HG03159 (cell line): ENCODE data around the gene SFT2D2.

Experiments
- ATAC-seq: cut with Tn5 transposase; IDR thresholded peaks from one replicate; pipeline ENCODE4 v1.9.1; 2021; ENCODE audit warnings: mild to moderate bottlenecking, moderate library complexity; ENCODE audit not compliant: unreplicated experiment

Gene SFT2D2

GRCh38 chr1:168221275-168221674 is 4.5 kb upstream of the SFT2D2 start:
- ATAC-seq, result no peak

- ATAC-seq, result no peak
Measured at GRCh38 chr1:168223261-168223660, 2.5 kb upstream of the SFT2D2 start.

GRCh38 chr1:168223681-168224540 is 1.9 kb upstream of the SFT2D2 start:
- ATAC-seq, result no peak

- no peak for ATAC-seq
Measured at GRCh38 chr1:168224991-168225390, 813 bp upstream of the SFT2D2 start.

- no peak for ATAC-seq
Measured at GRCh38 chr1:168227620-168228019, 1.8 kb downstream of the SFT2D2 start.

- ATAC-seq, result no peak
Measured at GRCh38 chr1:168229893-168230292, 4.1 kb downstream of the SFT2D2 start.

GRCh38 chr1:168230709-168231108 is 4.9 kb downstream of the SFT2D2 start:
- ATAC-seq, result no peak

- no peak for ATAC-seq
Measured at GRCh38 chr1:168234846-168235547, 9.2 kb downstream of the SFT2D2 start.

- no peak for ATAC-seq
Measured at GRCh38 chr1:168235548-168235885, 9.7 kb downstream of the SFT2D2 start.

GRCh38 chr1:168235937-168236336 is 10.1 kb downstream of the SFT2D2 start:
- ATAC-seq, result no peak

GRCh38 chr1:168236836-168237611 is 11.2 kb downstream of the SFT2D2 start:
- no peak for ATAC-seq

- no peak for ATAC-seq
Measured at GRCh38 chr1:168243198-168243597, 17.4 kb downstream of the SFT2D2 start.

GRCh38 chr1:168243636-168244212 is 17.9 kb downstream of the SFT2D2 start:
- ATAC-seq, result no peak

- no peak for ATAC-seq
Measured at GRCh38 chr1:168245042-168245441, 19.2 kb downstream of the SFT2D2 start.

- ATAC-seq, result no peak
Measured at GRCh38 chr1:168246506-168246905, 20.7 kb downstream of the SFT2D2 start.

GRCh38 chr1:168252204-168252733 is 26.5 kb downstream of the SFT2D2 start:
- ATAC-seq, result no peak

GRCh38 chr1:168256164-168256563 is 30.4 kb downstream of the SFT2D2 start:
- no peak for ATAC-seq

GRCh38 chr1:168257397-168257796 is 31.6 kb downstream of the SFT2D2 start:
- ATAC-seq, result no peak

GRCh38 chr1:168259567-168259966 is 33.8 kb downstream of the SFT2D2 start:
- ATAC-seq, result no peak

- ATAC-seq, result no peak
Measured at GRCh38 chr1:168260393-168260792, 34.6 kb downstream of the SFT2D2 start.

- no peak for ATAC-seq
Measured at GRCh38 chr1:168261390-168261789, 35.6 kb downstream of the SFT2D2 start.
